Left lung (tissue), 10 donors: ENCODE measurements around the gene KRTAP20-4. TPM values are rescaled to one million over a fixed set of nuclear protein-coding genes. Genes with fewer than 3 reads are reported as not detected.

Source experiments
- ATAC-seq: fragments of 200-7000 bp; cut with Tn5 transposase; one replicate; pipeline ENCODE4 v1.9.1; 2020; ENCODE audit warnings: moderate library complexity
- DNase-seq, 4 donors: peaks; one replicate each; pipeline ENCODE4 v3.0.0-alpha.2; 2013 to 2020
- H3K27ac ChIP-seq, 2 donors: fragments of 200-600 bp; sonication (generic) in 1 of 2; one replicate each; pipeline versions ENCODE4 v1.5.0 to v1.8.0; 2020 to 2021
- H3K27me3 ChIP-seq, 2 donors: fragments of 200-600 bp; sonication (generic) in 1 of 2; one replicate each; pipeline versions ENCODE4 v1.5.0 to v1.8.0; 2020 to 2021
- H3K36me3 ChIP-seq, 2 donors: fragments of 200-600 bp; sonication (generic) in 1 of 2; one replicate each; pipeline versions ENCODE4 v1.5.0 to v1.8.0; 2020 to 2021
- H3K4me1 ChIP-seq, 2 donors: fragments of 200-600 bp; one replicate each; pipeline ENCODE4 v1.8.0; 2021
- H3K4me3 ChIP-seq, 2 donors: fragments of 200-600 bp; sonication (generic) in 1 of 2; one replicate each; pipeline versions ENCODE4 v1.5.0 to v1.8.0; 2020 to 2021; ENCODE audit warnings: mild to moderate bottlenecking in 1 of 2
- H3K9me3 ChIP-seq, 2 donors: fragments of 200-600 bp; sonication (generic) in 1 of 2; one replicate each; pipeline versions ENCODE4 v1.5.0 to v1.8.0; 2020 to 2021
- CTCF ChIP-seq, 2 donors: fragments of 200-600 bp; sonication (generic) in 1 of 2; IDR thresholded peaks; one replicate each; pipeline versions ENCODE4 v1.5.0 to v1.8.0; 2021; ENCODE audit warnings: antibody characterized with exemption in 2 of 2
- intact Hi-C, 2 donors: fragments of 100-400 bp; cut with DNase I; formaldehyde crosslinking; loops; one replicate each; pipeline versions ENCODE4 v1.11.2 to v1.14.2; 2022
- polyA plus RNA-seq, 6 donors: library from polyadenylated mRNA; unstranded; fragments of 120-200 nt; gene quantifications; one replicate each; pipeline ENCODE4 v1.2.1, GENCODE V29; 2013; ENCODE audit not compliant: insufficient read length in 6 of 6
- total RNA-seq, 2 donors: library from RNA; stranded (reverse); fragmentation: NEBNext Ultra II Directional; extraction: Animal tissue kit (Norgen Biotek cat#: 25700); gene quantifications; one replicate each; pipeline ENCODE4 v1.2.1, GENCODE V29; 2021
- donor health status: DM: no; HTN: yes; CAD: no.
- donor health status: DM: no; HTN: no; CAD: no.

KRTAP20-4 gene
- total and polyA plus RNA-seq, 8 donors = not detected

- no peaks in the 10 kb centered on the region for H3K4me1 ChIP-seq
- no peaks in the 10 kb centered on the region for H3K36me3 ChIP-seq
- ATAC-seq = no peak
- no peak for TF ChIP-seq CTCF (IDR thresholded peaks at IDR 0.05)
- no peaks in the 10 kb centered on the region for H3K27me3 ChIP-seq
- no peak for DNase-seq
- H3K9me3 ChIP-seq = peaks cover 0 to 15% of the 10 kb centered on the region in 2 donors
- intact Hi-C loops = no loop called here
- H3K4me3 ChIP-seq = no peak overlapping the region
- no peak overlapping the region for H3K27ac ChIP-seq
Measured at GRCh38 chr21:30623362-30623761, 2.9 kb downstream of the KRTAP20-4 start.

- Histone ChIP-seq H3K4me3 (no peak overlapping the region), H3K27ac (no peak overlapping the region), H3K36me3 (no peaks in the 10 kb centered on the region), H3K4me1 (no peaks in the 10 kb centered on the region), H3K9me3 (peaks cover 0 to 15% of the 10 kb centered on the region in 2 donors), H3K27me3 (no peaks in the 10 kb centered on the region)
- intact Hi-C loops = no loop called here
- DNase-seq = peak in 1 of 4 donors; percentile 34
- ATAC-seq = no peak
- no peak for TF ChIP-seq CTCF (IDR thresholded peaks at IDR 0.05)
Measured at GRCh38 chr21:30625449-30626165, 5.2 kb downstream of the KRTAP20-4 start.

- Histone ChIP-seq H3K9me3 (peaks cover 0 to 15% of the 10 kb centered on the region in 2 donors), H3K4me3 (no peak overlapping the region), H3K27me3 (no peaks in the 10 kb centered on the region), H3K36me3 (no peaks in the 10 kb centered on the region), H3K4me1 (no peaks in the 10 kb centered on the region), H3K27ac (no peak overlapping the region)
- ATAC-seq (no peak), DNase-seq (no peak)
- TF ChIP-seq CTCF (IDR thresholded peaks at IDR 0.05) = no peak
- intact Hi-C loops = no loop called here
Measured at GRCh38 chr21:30628109-30628508, 7.7 kb downstream of the KRTAP20-4 start.

GRCh38 chr21:30629200-30629599, 8.8 kb downstream of the KRTAP20-4 start:
- ATAC-seq (no peak), DNase-seq (no peak)
- TF ChIP-seq CTCF (IDR thresholded peaks at IDR 0.05) = no peak
- Histone ChIP-seq H3K4me3 (no peak overlapping the region), H3K9me3 (peaks cover 0 to 17% of the 10 kb centered on the region in 2 donors), H3K36me3 (no peaks in the 10 kb centered on the region), H3K4me1 (no peaks in the 10 kb centered on the region), H3K27ac (no peak overlapping the region), H3K27me3 (no peaks in the 10 kb centered on the region)
- intact Hi-C loops = no loop called here

- H3K4me1 ChIP-seq = no peaks in the 10 kb centered on the region
- no peaks in the 10 kb centered on the region for H3K27me3 ChIP-seq
- no peak within 1 kb of the TSS for H3K27ac ChIP-seq
- ATAC-seq (no peak), DNase-seq (no peak)
- H3K36me3 ChIP-seq = no peaks in the 10 kb centered on the region
- intact Hi-C loops = no loop called here
- no peak for TF ChIP-seq CTCF (IDR thresholded peaks at IDR 0.05)
- no peak within 1 kb of the TSS for H3K4me3 ChIP-seq
- H3K9me3 ChIP-seq = peaks cover 0 to 4% of the 10 kb centered on the region in 2 donors
Measured at GRCh38 chr21:30634906-30635305, 14.5 kb downstream of the KRTAP20-4 start, which contains the start of gene KRTAP20-2. KRTAP20-2 (plus strand) TSS chr21:30635206; CDS start chr21:30635264, 58 bp downstream.
